ENCODE results near the gene PTOV1.

Gene PTOV1

DNA sequence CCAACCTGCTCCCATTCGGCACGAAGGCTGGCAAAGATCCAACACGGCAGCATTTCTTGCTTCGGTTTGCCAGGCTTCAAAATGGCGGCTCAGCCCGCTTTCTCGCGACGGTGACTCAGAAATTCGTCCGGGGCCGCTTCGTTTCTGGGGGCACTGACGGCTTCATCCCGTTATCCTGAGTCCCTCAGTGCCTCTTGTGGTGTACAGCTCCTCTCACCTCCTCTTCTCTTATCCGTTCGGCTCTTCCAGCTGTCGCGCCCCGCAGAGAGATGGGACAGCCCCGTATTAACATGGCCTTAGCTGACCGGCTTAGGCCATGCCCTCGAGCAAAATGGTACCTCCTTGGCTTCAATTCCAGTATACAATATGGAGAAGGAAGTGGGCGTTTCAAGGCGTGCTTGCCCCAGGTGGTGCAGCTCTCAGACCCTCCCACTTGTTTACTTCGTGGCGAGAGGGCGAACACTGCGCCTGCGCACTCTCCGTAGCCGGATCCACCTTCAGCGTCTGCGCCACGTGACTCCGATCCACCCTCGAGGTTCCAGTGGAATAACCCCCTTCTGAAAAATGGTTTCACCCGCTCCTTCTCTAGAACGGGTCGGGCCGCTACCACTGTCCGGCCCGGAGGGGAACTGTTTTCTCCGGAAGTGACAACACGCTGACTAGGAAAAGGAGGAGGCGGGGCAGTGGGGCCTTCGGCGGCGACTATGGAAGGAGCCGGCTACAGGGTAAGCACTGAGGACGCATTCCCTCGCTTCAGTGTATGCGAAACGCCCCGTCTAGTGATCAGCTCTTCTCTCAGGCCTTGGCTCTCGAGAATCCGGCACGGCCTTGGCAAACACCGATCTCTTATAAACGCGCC is 26.3 kb downstream of the PTOV1 start, which contains the start of the genes AKT1S1 and TBC1D17:
Gene AKT1S1 (minus strand): TSS at position 336 of the 859 bp plus-strand sequence. CDS start 4,060 bp downstream, outside the sequence.
Gene TBC1D17 (plus strand): TSS at position 683 of the 859 bp plus-strand sequence. CDS start 22 bp downstream, at position 705.
- DNase-seq, result peak; percentile 100

GRCh38 chr19:49877879-49878743 is 27.2 kb downstream of the PTOV1 start:
- DNase-seq, result peak; percentile 91

- no peak for DNase-seq
Observed at GRCh38 chr19:49878744-49879070, 27.7 kb downstream of the PTOV1 start.

- no peak for DNase-seq
Observed at GRCh38 chr19:49879243-49879963, 28.4 kb downstream of the PTOV1 start.

DNA sequence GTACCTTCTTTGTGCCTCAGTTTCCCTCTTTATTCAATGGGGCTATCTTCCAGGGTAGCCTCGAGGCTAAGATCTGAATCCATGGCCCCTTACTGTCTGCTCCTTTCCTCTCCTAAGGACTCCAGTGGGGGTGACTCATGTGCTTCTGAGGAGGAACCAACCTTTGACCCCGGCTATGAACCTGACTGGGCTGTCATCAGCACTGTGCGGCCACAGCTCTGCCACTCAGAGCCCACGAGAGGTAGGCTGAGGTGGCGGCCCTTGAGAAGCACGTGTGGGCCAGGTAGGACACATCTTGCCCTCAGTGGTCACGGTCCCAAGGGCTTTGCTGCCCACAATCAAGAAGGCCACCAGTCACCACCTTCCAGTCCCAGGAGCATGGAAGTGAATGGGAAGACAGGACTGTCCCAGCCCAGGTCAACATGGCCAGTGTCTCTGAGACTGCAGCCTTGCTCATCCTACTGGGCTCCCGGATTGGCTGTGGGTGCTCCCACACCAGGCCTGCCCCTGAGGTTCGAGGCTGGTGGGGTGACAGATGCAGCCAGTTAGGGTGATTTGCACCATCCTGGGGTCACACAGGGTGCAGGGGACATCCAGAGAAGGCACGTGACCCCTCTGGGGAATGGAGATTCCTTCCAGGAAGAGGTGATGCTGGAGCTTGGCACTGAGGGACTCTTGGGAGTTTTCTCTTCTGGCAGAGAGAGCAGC is 29.4 kb downstream of the PTOV1 start:
- no peak for DNase-seq

GRCh38 chr19:49881186-49881585 is 30.2 kb downstream of the PTOV1 start:
- DNase-seq, result no peak

GRCh38 chr19:49881672-49882394 is 30.9 kb downstream of the PTOV1 start:
- DNase-seq, result no peak

DNA sequence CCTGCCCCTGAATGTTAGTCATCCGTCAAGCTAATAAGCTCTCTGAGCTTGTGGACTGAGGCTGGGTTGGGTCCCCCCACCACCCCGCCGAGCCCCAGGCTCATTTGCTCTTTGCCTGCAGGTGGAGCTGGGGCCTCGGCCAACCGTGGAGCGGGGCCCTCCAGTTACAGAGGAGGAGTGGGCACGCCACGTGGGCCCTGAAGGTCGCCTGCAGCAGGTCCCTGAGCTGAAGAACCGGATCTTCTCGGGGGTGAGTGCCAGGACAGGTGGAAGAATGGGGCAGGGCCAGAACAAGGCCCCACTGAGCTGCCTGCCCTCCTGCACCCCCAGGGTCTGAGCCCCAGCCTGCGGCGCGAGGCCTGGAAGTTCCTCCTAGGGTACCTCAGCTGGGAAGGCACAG is 31.7 kb downstream of the PTOV1 start:
- DNase-seq, result no peak

DNA sequence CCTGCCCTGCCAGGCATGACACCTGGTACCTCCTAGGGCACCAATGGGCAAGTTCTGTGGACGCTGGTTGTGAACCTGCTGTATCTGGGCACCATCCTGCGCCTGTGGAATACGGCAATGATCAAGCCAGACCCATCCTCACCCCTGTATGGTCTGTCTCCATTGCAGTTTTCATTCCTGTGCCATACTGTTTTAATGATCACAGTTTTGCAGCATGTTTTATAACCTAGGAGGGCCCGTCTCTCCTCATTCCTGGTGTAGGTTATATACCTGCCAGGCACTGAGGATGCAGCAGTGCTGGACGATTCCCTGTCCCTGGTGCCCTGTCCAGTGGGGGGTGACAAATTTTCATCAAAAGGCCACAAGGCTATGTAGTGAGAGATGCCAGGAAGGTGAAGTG is 32.1 kb downstream of the PTOV1 start:
- DNase-seq, result no peak

DNA sequence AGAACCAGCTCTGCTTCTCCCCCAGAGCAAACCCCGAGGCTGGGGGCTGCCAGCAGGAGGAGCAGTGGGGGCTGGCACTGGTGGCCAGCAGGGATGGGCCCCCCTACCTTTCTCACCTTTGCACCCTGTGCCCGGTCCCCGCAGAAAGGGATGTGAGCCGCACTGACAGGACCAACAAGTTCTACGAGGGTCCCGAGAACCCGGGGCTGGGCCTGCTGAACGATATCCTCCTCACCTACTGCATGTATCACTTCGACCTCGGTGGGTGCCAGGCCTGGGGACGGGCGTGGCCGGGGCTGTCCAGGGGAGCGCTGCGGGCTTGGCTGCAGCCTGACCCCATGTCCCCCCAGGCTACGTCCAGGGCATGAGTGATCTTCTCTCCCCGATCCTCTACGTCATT is 33.1 kb downstream of the PTOV1 start:
- DNase-seq, result no peak

DNA sequence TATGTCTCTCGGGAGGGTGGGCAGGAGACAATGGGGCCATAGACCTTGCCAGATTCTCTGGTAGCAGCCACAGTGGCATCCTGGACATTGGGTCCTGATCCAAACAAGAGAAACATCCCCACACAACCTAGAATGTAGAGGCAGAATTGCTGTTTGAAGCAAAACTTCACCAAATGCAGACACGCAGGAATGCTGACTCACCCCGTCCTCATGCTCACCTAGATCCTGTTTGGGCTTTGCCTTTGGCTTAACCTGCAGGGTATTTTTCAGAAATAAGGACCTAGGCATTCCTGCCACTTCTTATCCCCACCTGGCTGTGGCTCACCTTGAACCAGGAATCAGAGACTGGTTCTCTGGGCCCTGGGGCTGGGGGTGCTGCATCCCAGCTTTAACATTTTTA is 33.8 kb downstream of the PTOV1 start:
- no peak for DNase-seq

GRCh38 chr19:49887037-49887664 is 36.2 kb downstream of the PTOV1 start:
- no peak for DNase-seq

- peak; percentile 74 for DNase-seq
Observed at GRCh38 chr19:49887665-49888509, 36.9 kb downstream of the PTOV1 start.

- DNase-seq, result peak; percentile 83
Observed at GRCh38 chr19:49888510-49888824, 37.5 kb downstream of the PTOV1 start.

- no peak for DNase-seq
Observed at GRCh38 chr19:49889038-49889686, 38.2 kb downstream of the PTOV1 start.

DNA sequence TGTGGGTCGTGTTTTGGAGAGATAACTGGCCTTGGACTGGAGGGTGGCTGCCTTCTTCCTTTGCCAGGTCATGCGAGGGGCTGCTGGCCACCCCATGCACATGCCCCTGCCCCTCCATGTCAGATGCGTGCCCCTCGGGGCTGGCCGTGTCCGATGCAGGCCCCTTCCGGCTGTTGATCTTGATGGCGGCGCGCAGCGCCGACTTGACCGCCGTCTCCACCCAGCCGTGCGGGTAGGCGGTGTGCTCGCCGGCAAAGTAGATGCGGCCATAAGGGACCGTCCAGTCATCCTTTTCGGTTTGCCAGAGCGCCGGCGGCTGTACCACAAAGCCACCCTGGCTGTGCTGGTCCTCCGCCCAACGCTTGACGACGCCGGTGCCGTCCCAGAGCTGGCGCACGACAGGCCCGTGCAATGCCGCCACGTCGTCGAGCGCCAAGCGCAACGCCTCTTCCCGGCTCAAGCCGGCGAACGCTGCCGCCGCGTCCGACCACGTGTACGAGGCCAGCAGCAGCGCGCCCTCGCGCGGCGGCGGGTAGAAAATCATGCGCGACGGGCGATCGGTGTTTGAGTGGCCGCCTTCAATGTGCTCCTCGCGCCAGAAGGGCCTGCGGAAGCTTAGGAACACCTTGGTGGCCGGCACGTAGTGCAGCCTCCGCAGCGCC is 38.9 kb downstream of the PTOV1 start:
- DNase-seq, result peak; percentile 53

GRCh38 chr19:49890349-49891311 is 39.7 kb downstream of the PTOV1 start:
- peak; percentile 53 for DNase-seq

DNA sequence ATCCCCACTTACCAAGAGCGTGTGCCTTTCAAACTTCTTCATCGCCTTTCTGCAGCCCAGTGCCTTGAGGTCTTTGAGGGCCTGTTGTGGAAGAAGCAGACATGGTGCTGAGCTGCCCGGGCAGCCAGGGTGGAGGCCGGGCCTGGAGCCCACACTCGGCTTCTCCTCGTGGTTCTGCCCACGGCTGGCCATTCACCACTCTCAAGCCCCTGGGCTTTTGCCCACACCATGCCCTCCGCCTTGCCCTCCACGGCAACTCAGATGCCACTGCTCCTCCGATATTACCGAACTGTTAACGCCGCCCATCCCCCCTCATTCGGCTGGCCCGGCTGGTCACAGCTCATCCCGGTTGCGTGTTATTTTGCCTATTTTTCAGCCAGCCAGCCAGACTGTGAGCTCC is 40.4 kb downstream of the PTOV1 start:
- DNase-seq, result no peak
